DND-41 (cell line): ENCODE results near the gene CDH2.

Experiments used
- CTCF ChIP-seq: IDR thresholded peaks from 2 replicates; pipeline ENCODE4 v1.5.1; 2012; ENCODE audit warnings: borderline replicate concordance, low read length, moderate library complexity, mild to moderate bottlenecking; ENCODE audit not compliant: poor library complexity, severe bottlenecking; ENCODE audit errors: extremely low read depth
- EZH2 ChIP-seq: IDR thresholded peaks from 3 replicates; pipeline ENCODE4 v1.6.1; 2012; ENCODE audit warnings: borderline replicate concordance, low read depth, mild to moderate bottlenecking, moderate library complexity, low read length, inconsistent platforms; ENCODE audit not compliant: severe bottlenecking

GRCh38 chr18:28036488-28036887 lies 140.4 kb downstream of the CDH2 start:
- TF ChIP-seq EZH2 (no peak), CTCF (no peak)
